GM23338 (cell line): ENCODE results near the gene PHACTR1. TPM values are rescaled to one million over a fixed set of nuclear protein-coding genes. Genes with fewer than 3 reads are reported as not detected.

ENCODE experiments used
- ATAC-seq: fragments of 200-7000 bp; cut with Tn5 transposase; 3 replicates; pipeline ENCODE4 v1.9.1; 2020
- DNase-seq: peaks from one replicate; pipeline ENCODE4 v3.0.0-alpha.2; 2015; ENCODE audit warnings: low spot score
- H2AFZ ChIP-seq: fragments of 200-600 bp; sonication (generic); 2 replicates; pipeline ENCODE4 v1.8.0; 2016; ENCODE audit warnings: antibody characterized with exemption, mild to moderate bottlenecking, moderate library complexity
- H3F3A ChIP-seq: fragments of 200-600 bp; sonication (generic); replicated peaks from 2 replicates; pipeline ENCODE4 v1.8.0; 2017; ENCODE audit warnings: antibody characterized with exemption, mixed run types, low read depth
- H3K27ac ChIP-seq: fragments of 200-600 bp; sonication (generic); 2 replicates; pipeline ENCODE4 v1.6.1; 2016; ENCODE audit warnings: low read depth
- H3K27me3 ChIP-seq: fragments of 200-600 bp; sonication (generic); 2 replicates; pipeline ENCODE4 v1.8.0; 2016; ENCODE audit warnings: mild to moderate bottlenecking, mixed run types, moderate library complexity; ENCODE audit not compliant: insufficient read depth
- H3K36me3 ChIP-seq: fragments of 200-600 bp; sonication (generic); 2 replicates; pipeline ENCODE4 v1.8.0; 2016; ENCODE audit warnings: mild to moderate bottlenecking; ENCODE audit not compliant: insufficient read depth
- H3K4me1 ChIP-seq: fragments of 200-600 bp; sonication (generic); 2 replicates; pipeline ENCODE4 v1.8.0; 2016; ENCODE audit warnings: mild to moderate bottlenecking, moderate library complexity; ENCODE audit not compliant: insufficient read depth
- H3K4me2 ChIP-seq: fragments of 200-600 bp; sonication (generic); 2 replicates; pipeline ENCODE4 v1.7.1; 2017; ENCODE audit warnings: mixed run types
- H3K4me3 ChIP-seq: fragments of 200-600 bp; sonication (generic); 2 replicates; pipeline ENCODE4 v1.6.1; 2016; ENCODE audit warnings: mixed run types
- H3K79me2 ChIP-seq: fragments of 200-600 bp; sonication (generic); replicated peaks from 2 replicates; pipeline ENCODE4 v1.8.0; 2017; ENCODE audit warnings: mild to moderate bottlenecking; ENCODE audit not compliant: insufficient read depth
- H3K9me2 ChIP-seq: fragments of 200-600 bp; sonication (generic); 2 replicates; pipeline ENCODE4 v1.8.0; 2017; ENCODE audit not compliant: insufficient read depth
- H4K20me1 ChIP-seq: fragments of 200-600 bp; sonication (generic); replicated peaks from 2 replicates; pipeline ENCODE4 v1.8.0; 2017; ENCODE audit warnings: mild to moderate bottlenecking; ENCODE audit not compliant: insufficient read depth
- H3K27ac Mint-ChIP-seq: 2 replicates; pipeline ENCODE4 v1.8.0; 2020; ENCODE audit warnings: inconsistent platforms, mild to moderate bottlenecking, moderate library complexity, mixed read lengths
- H3K27me3 Mint-ChIP-seq: 3 replicates; pipeline ENCODE4 v1.8.0; 2022; ENCODE audit warnings: low read depth, mild to moderate bottlenecking, moderate library complexity, mixed read lengths, inconsistent platforms; ENCODE audit not compliant: insufficient read depth, poor library complexity
- H3K36me3 Mint-ChIP-seq: 3 replicates; pipeline ENCODE4 v1.8.0; 2021; ENCODE audit warnings: low read depth, mild to moderate bottlenecking, inconsistent platforms, moderate library complexity, mixed read lengths
- H3K4me1 Mint-ChIP-seq: 3 replicates; pipeline ENCODE4 v1.8.0; 2020; ENCODE audit warnings: mild to moderate bottlenecking, inconsistent platforms, mixed read lengths
- H3K4me3 Mint-ChIP-seq: 3 replicates; pipeline ENCODE4 v1.8.0; 2021; ENCODE audit warnings: moderate library complexity, mild to moderate bottlenecking, inconsistent platforms, mixed read lengths
- H3K9me3 Mint-ChIP-seq: 3 replicates; pipeline ENCODE4 v1.8.0; 2020; ENCODE audit warnings: moderate library complexity, mild to moderate bottlenecking, inconsistent platforms, mixed read lengths
- CREB1 ChIP-seq: fragments of 250-450 bp; sonication (Bioruptor Pico); IDR thresholded peaks from 2 replicates; pipeline ENCODE4 v1.5.0; 2020; ENCODE audit warnings: low read depth, mild to moderate bottlenecking, moderate library complexity
- CTCF ChIP-seq, 2 experiments: fragments of 200-600 bp in 1 of 2; sonication (generic) in 1 of 2; conservative IDR thresholded peaks; 2 replicates each; pipeline versions ENCODE4 v1.5.1 to v1.6.1; 2016 to 2017; ENCODE audit warnings: antibody characterized with exemption in 2 of 2, low read depth in 2 of 2, mild to moderate bottlenecking in 2 of 2, moderate library complexity in 1 of 2
- JUNB ChIP-seq: IDR thresholded peaks from one replicate; pipeline ENCODE4 v1.6.1; 2016; ENCODE audit warnings: antibody characterized with exemption; ENCODE audit not compliant: unreplicated experiment
- NANOG ChIP-seq: IDR thresholded peaks from 2 replicates; pipeline ENCODE4 v1.6.1; 2016; ENCODE audit warnings: antibody characterized with exemption, borderline replicate concordance
- POLR2AphosphoS5 ChIP-seq: IDR thresholded peaks from 2 replicates; pipeline ENCODE4 v1.6.1; 2016; ENCODE audit warnings: antibody characterized with exemption, low read depth
- REST ChIP-seq: IDR thresholded peaks from one replicate; pipeline ENCODE4 v1.6.1; 2018; ENCODE audit warnings: antibody characterized with exemption; ENCODE audit not compliant: unreplicated experiment
- STAT1 ChIP-seq: IDR thresholded peaks from one replicate; pipeline ENCODE4 v1.6.1; 2016; ENCODE audit warnings: antibody characterized with exemption; ENCODE audit not compliant: unreplicated experiment
- ZNF331 ChIP-seq: fragments of 250-450 bp; sonication (Bioruptor Pico); IDR thresholded peaks from 2 replicates; pipeline ENCODE4 v1.5.0; 2020; ENCODE audit warnings: low read depth, mild to moderate bottlenecking, moderate library complexity
- ZNF462 ChIP-seq: fragments of 250-450 bp; sonication (Bioruptor Pico); IDR thresholded peaks from 2 replicates; pipeline ENCODE4 v1.5.0; 2020; ENCODE audit warnings: mild to moderate bottlenecking, moderate library complexity
- polyA plus RNA-seq: library from polyadenylated mRNA; unstranded; fragments of >200 nt; fragmentation: Nextera tagmentation; extraction: Ambion mirVana; gene quantifications from 2 replicates; pipeline ENCODE4 v1.2.1, GENCODE V29; 2016
- total RNA-seq: library from RNA; depleted of rRNA; stranded (reverse); fragments of >200 nt; shearing (Covaris generic); gene quantifications from 2 replicates; pipeline ENCODE4 v1.2.3, GENCODE V29; 2014

PHACTR1 gene
- total and polyA plus RNA-seq, 2 experiments from 2014 or later: 5.9 to 19.3 TPM

- H3K4me1 ChIP-seq: peaks cover 21% of the 10 kb centered on the region
- no peak overlapping the region for H2AFZ ChIP-seq
- Mint-ChIP-seq H3K9me3 (no peaks in the 10 kb centered on the region), H3K36me3 (no peaks in the 10 kb centered on the region), H3K4me1 (peaks cover 18% of the 10 kb centered on the region; the same call in 2 of the 3 replicates), H3K4me3 (no peak overlapping the region), H3K27me3 (no peaks in the 10 kb centered on the region), H3K27ac (no peak overlapping the region)
- H3F3A ChIP-seq: no peaks in the 10 kb centered on the region
- H3K36me3 ChIP-seq: no peaks in the 10 kb centered on the region
- H3K4me3 ChIP-seq: no peak overlapping the region
- TF ChIP-seq REST (no peak), CREB1 (CRISPR knock-in tag) (no peak), NANOG (no peak), POLR2AphosphoS5 (no peak), JUNB (no peak), ZNF331 (CRISPR knock-in tag) (no peak), CTCF (conservative IDR thresholded peaks at IDR 0.05; ENCODE audit: low read depth in 2 of 2) (no peak), ZNF462 (CRISPR knock-in tag) (no peak), STAT1 (no peak)
- DNase-seq (no peak), ATAC-seq (no peak)
- no peaks in the 10 kb centered on the region for H3K79me2 ChIP-seq
- H3K9me2 ChIP-seq: peaks cover 9% of the 10 kb centered on the region
- H4K20me1 ChIP-seq: no peaks in the 10 kb centered on the region
- no peaks in the 10 kb centered on the region for H3K27me3 ChIP-seq
- H3K4me2 ChIP-seq: no peak overlapping the region
- no peak overlapping the region for H3K27ac ChIP-seq
Observed at GRCh38 chr6:13140980-13141379, 424.4 kb downstream of the PHACTR1 start.
